HepG2 (cell line): Measurements from ENCODE around the gene MYO15A. TPM values are rescaled to one million over a fixed set of nuclear protein-coding genes. Genes with fewer than 3 reads are reported as not detected.

Experiments used
- CENPX ChIP-seq: sonication (generic); formaldehyde crosslinking; IDR thresholded peaks from 2 replicates; pipeline ENCODE4 v1.9.0; 2021; ENCODE audit warnings: mild to moderate bottlenecking, missing genetic modification reagents, moderate library complexity
- EED ChIP-seq: sonication (generic); formaldehyde crosslinking; IDR thresholded peaks from 2 replicates; pipeline ENCODE4 v1.5.0; 2020; ENCODE audit warnings: mild to moderate bottlenecking, missing genetic modification reagents
- EP300 ChIP-seq, 3 experiments: sonication (generic) in 1 of 3; formaldehyde crosslinking in 1 of 3; IDR thresholded peaks; 2 replicates each; pipeline versions ENCODE4 v1.5.1 to v1.6.1; 2011 to 2020; ENCODE audit warnings: low read depth in 2 of 3, low read length in 2 of 3, borderline replicate concordance in 1 of 3, improper control_type of control experiment in 1 of 3, mild to moderate bottlenecking in 1 of 3, missing genetic modification reagents in 1 of 3, moderate library complexity in 1 of 3
- KLF16 ChIP-seq, 2 experiments: sonication (generic) in 1 of 2; formaldehyde crosslinking in 1 of 2; IDR thresholded peaks; 2 replicates each; pipeline versions ENCODE4 v1.6.1 to v1.8.0; 2016 to 2023; ENCODE audit warnings: missing genetic modification reagents in 2 of 2, missing compliant biosample characterization in 1 of 2
- MAFK ChIP-seq, 2 experiments: IDR thresholded peaks in 1 of 2; conservative IDR thresholded peaks in 1 of 2; 2 replicates each; pipeline ENCODE4 v1.6.1; 2011; ENCODE audit warnings: improper control_type of control experiment in 2 of 2, low read length in 2 of 2
- MBNL3 ChIP-seq: fragments of 250-450 bp; sonication (Bioruptor Pico); conservative IDR thresholded peaks from 2 replicates; pipeline ENCODE4 v1.8.0; 2022; ENCODE audit warnings: mild to moderate bottlenecking, inconsistent platforms
- MIER3 ChIP-seq: IDR thresholded peaks from 2 replicates; pipeline ENCODE4 v1.6.1; 2016; ENCODE audit warnings: missing compliant biosample characterization, borderline replicate concordance
- NFE2 ChIP-seq: sonication (generic); formaldehyde crosslinking; IDR thresholded peaks from 2 replicates; pipeline ENCODE4 v1.4.0; 2020; ENCODE audit warnings: missing genetic modification reagents
- NFE2L2 ChIP-seq: fragments of 150-350 bp; IDR thresholded peaks from 2 replicates; pipeline ENCODE4 v1.6.1; 2014; ENCODE audit warnings: low read length
- POLR2A ChIP-seq, 2 experiments: IDR thresholded peaks; 2 replicates each; pipeline ENCODE4 v1.6.1; 2011; ENCODE audit warnings: low read depth in 2 of 2, low read length in 2 of 2, mild to moderate bottlenecking in 1 of 2, moderate library complexity in 1 of 2; ENCODE audit not compliant: insufficient read depth in 1 of 2
- RAD51 ChIP-seq: fragments of 450-650 bp; IDR thresholded peaks from 2 replicates; pipeline ENCODE4 v1.6.1; 2016; ENCODE audit warnings: borderline replicate concordance
- SAP130 ChIP-seq: IDR thresholded peaks from 2 replicates; pipeline ENCODE4 v1.6.1; 2016; ENCODE audit warnings: low read depth
- SIX4 ChIP-seq: sonication (generic); formaldehyde crosslinking; IDR thresholded peaks from 2 replicates; pipeline ENCODE4 v1.4.0; 2020; ENCODE audit warnings: missing genetic modification reagents
- SMYD3 ChIP-seq: sonication (generic); formaldehyde crosslinking; IDR thresholded peaks from 2 replicates; pipeline ENCODE4 v1.8.1; 2023; ENCODE audit warnings: mild to moderate bottlenecking, missing genetic modification reagents
- ZNF251 ChIP-seq: sonication (generic); formaldehyde crosslinking; IDR thresholded peaks from 2 replicates; pipeline ENCODE4 v1.9.0; 2021; ENCODE audit warnings: mild to moderate bottlenecking, missing genetic modification reagents
- ZNF354B ChIP-seq: sonication (generic); formaldehyde crosslinking; IDR thresholded peaks from 2 replicates; pipeline ENCODE4 v1.8.0; 2022; ENCODE audit warnings: mild to moderate bottlenecking, missing genetic modification reagents
- ZNF644 ChIP-seq: IDR thresholded peaks from 2 replicates; pipeline ENCODE4 v1.6.1; 2016; ENCODE audit warnings: low read depth
- ZNF674 ChIP-seq: sonication (generic); formaldehyde crosslinking; IDR thresholded peaks from 2 replicates; pipeline ENCODE4 v1.5.0; 2020; ENCODE audit warnings: low read depth, mild to moderate bottlenecking, missing genetic modification reagents
- polyA plus RNA-seq, 8 experiments: library from polyadenylated mRNA; depleted of rRNA in 3 of 8; stranded (reverse) in 7 of 8; unstranded in 1 of 8; fragments of >200 nt; fragmentation: Illumina TruSeq in 4 of 8; extraction: Trizol in 4 of 8; gene quantifications; 2 replicates each; pipeline versions ENCODE4 v1.2.1 to v1.2.3, GENCODE V29; 2011 to 2016; ENCODE audit warnings: low read depth in 4 of 8, missing spikeins in 1 of 8, mixed read lengths in 1 of 8; ENCODE audit not compliant: insufficient read depth in 1 of 8
- total RNA-seq, 5 experiments: library from RNA; depleted of rRNA; stranded (reverse); fragments of >200 nt; fragmentation: Illumina TruSeq; extraction: Trizol; gene quantifications; 2 replicates each; pipeline ENCODE4 v1.2.3, GENCODE V29; 2016; ENCODE audit warnings: low read depth in 1 of 5
- TF ChIP-seq, protein P1 (sequence below): sonication (generic); formaldehyde crosslinking; IDR thresholded peaks from 2 replicates; pipeline ENCODE4 v1.5.1; 2020; ENCODE audit warnings: mild to moderate bottlenecking, missing genetic modification reagents
- TF ChIP-seq, protein P2 (sequence below): sonication (generic); formaldehyde crosslinking; IDR thresholded peaks from 2 replicates; pipeline ENCODE4 v1.5.0; 2020; ENCODE audit warnings: mild to moderate bottlenecking, missing genetic modification reagents
- TF ChIP-seq, protein P3 (sequence below): sonication (generic); formaldehyde crosslinking; IDR thresholded peaks from 2 replicates; pipeline ENCODE4 v1.4.0; 2020; ENCODE audit warnings: missing genetic modification reagents, mild to moderate bottlenecking, borderline replicate concordance
- TF ChIP-seq, protein P4 (sequence below): sonication (generic); formaldehyde crosslinking; IDR thresholded peaks from 2 replicates; pipeline ENCODE4 v1.8.1; 2023; ENCODE audit warnings: mild to moderate bottlenecking, missing genetic modification reagents, borderline replicate concordance

MYO15A gene
- total and polyA plus RNA-seq, 2 of the 13 experiments (the other 11 are each of a cell fraction or from before 2014, with no cell fraction given): 0.07 to 0.20 TPM

DNA sequence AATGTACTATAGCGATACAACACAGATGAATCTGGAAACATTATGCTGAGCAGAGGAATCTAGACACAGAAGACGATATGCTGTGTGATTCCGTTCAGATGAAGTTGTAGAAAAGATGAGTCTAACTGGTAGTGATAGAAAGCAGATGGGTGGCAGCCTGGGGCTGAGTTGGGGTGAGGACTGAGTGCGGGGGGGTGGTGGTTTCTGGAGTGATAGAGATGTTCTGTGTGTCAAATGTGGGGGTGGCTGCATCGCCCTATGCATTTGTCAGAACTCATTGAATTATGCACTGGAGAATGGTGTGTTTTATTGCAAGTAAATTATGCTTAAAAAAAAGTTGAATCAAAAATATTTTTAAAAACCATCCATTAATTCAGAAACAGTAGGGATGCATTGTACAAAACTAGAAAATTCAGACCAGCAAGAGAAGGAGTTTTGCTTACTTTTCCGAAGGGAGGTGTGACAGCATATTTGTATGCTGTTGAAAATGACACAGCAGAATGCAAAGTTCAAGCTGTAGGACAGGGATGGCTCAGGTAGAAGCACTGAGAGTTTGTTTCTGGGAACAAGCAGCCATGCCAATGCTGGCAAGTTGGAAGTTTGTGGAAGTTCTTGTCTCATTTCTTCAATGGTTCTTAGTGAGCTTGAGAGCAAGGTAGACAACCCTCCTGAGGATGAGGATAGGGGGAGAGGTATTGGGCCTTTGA lies 33.8 kb upstream of the MYO15A start (continued):
- TF ChIP-seq EED (CRISPR knock-in tag) (no peak), SAP130 (CRISPR knock-in tag) (peak; percentile 53; the same call in 1 of the 2 replicates), CENPX (CRISPR knock-in tag) (no peak), NFE2 (CRISPR knock-in tag) (peak; percentile 86), MBNL3 (CRISPR knock-in tag) (no peak), KLF16 (CRISPR knock-in tag; IDR thresholded peaks at IDR 0.05) (no peak), ZNF674 (CRISPR knock-in tag) (no peak), EP300 (IDR thresholded peaks at IDR 0.05; ENCODE audit: low read depth in 2 of 2, low read length in 2 of 2) (peak in 1 of 2 experiments; percentile 20; a peak in 1 of 4 replicates), EP300 (CRISPR knock-in tag; IDR thresholded peaks at IDR 0.05; ENCODE audit: borderline replicate concordance) (no peak), NFE2L2 (peak; percentile 90), MIER3 (no peak), RAD51 (no peak), MAFK (conservative IDR thresholded peaks at IDR 0.05 in 1 of 2, IDR thresholded peaks at IDR 0.05 in 1 of 2; ENCODE audit: low read length in 2 of 2) (peak; percentile 68 to 82), ZNF354B (no peak), SIX4 (CRISPR knock-in tag) (no peak), POLR2A (IDR thresholded peaks at IDR 0.05; ENCODE audit: insufficient read depth in 1 of 2, low read depth in 2 of 2, low read length in 2 of 2) (peak in 1 of 2 experiments; percentile 39; a peak in 1 of 4 replicates), ZNF644 (no peak), ZNF251 (CRISPR knock-in tag) (no peak), SMYD3 (CRISPR knock-in tag) (no peak)
- TF ChIP-seq, protein P1, sequence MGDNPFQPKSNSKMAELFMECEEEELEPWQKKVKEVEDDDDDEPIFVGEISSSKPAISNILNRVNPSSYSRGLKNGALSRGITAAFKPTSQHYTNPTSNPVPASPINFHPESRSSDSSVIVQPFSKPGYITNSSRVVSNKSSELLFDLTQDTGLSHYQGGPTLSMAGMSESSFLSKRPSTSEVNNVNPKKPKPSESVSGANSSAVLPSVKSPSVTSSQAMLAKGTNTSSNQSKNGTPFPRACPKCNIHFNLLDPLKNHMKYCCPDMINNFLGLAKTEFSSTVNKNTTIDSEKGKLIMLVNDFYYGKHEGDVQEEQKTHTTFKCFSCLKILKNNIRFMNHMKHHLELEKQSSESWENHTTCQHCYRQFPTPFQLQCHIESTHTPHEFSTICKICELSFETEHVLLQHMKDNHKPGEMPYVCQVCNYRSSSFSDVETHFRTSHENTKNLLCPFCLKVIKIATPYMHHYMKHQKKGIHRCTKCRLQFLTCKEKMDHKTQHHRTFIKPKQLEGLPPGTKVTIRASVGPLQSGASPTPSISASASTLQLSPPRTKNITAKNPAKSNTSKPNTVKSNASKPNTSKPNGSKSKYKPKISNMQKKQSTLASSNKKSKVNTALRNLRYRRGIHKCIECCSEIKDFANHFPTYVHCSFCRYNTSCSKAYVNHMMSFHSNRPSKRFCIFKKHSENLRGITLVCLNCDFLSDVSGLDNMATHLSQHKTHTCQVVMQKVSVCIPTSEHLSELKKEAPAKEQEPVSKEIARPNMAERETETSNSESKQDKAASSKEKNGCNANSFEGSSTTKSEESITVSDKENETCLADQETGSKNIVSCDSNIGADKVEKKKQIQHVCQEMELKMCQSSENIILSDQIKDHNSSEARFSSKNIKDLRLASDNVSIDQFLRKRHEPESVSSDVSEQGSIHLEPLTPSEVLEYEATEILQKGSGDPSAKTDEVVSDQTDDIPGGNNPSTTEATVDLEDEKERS: no peak
- TF ChIP-seq, protein P2, sequence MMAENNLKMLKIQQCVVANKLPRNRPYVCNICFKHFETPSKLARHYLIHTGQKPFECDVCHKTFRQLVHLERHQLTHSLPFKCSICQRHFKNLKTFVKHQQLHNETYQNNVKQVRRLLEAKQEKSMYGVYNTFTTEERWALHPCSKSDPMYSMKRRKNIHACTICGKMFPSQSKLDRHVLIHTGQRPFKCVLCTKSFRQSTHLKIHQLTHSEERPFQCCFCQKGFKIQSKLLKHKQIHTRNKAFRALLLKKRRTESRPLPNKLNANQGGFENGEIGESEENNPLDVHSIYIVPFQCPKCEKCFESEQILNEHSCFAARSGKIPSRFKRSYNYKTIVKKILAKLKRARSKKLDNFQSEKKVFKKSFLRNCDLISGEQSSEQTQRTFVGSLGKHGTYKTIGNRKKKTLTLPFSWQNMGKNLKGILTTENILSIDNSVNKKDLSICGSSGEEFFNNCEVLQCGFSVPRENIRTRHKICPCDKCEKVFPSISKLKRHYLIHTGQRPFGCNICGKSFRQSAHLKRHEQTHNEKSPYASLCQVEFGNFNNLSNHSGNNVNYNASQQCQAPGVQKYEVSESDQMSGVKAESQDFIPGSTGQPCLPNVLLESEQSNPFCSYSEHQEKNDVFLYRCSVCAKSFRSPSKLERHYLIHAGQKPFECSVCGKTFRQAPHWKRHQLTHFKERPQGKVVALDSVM (CRISPR knock-in tag): no peak
- TF ChIP-seq, protein P3, sequence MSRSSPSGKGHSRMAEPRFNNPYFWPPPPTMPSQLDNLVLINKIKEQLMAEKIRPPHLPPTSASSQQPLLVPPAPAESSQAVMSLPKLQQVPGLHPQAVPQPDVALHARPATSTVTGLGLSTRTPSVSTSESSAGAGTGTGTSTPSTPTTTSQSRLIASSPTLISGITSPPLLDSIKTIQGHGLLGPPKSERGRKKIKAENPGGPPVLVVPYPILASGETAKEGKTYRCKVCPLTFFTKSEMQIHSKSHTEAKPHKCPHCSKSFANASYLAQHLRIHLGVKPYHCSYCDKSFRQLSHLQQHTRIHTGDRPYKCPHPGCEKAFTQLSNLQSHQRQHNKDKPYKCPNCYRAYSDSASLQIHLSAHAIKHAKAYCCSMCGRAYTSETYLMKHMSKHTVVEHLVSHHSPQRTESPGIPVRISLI: no peak
- TF ChIP-seq, protein P4, sequence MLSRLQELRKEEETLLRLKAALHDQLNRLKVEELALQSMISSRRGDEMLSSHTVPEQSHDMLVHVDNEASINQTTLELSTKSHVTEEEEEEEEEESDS (CRISPR knock-in tag): no peak
